ENCODE measurements around the gene FAM110D.
A peak's percentile ranks its signal among the peaks of the same experiment; 100 is the strongest.

The FAM110D gene

GRCh38 chr1:26158908-26159742, at the start of gene FAM110D:
Gene FAM110D (plus strand): TSS chr1:26159079. CDS start chr1:26161292, 2,213 bp downstream.
- no peak for DNase-seq (ENCODE audit: low read depth in 2 of 2, low spot score in 1 of 2)

GRCh38 chr1:26109229-26110164, 49.4 kb upstream of the FAM110D start:
- DNase-seq (ENCODE audit: low read depth in 2 of 2, low spot score in 1 of 2), result no peak

GRCh38 chr1:26110731-26111529, 47.9 kb upstream of the FAM110D start:
- peak in 1 of 2 donors; percentile 44 for DNase-seq (ENCODE audit: low read depth in 2 of 2, low spot score in 1 of 2)

GRCh38 chr1:26111530-26112406, 47.1 kb upstream of the FAM110D start, which contains the start of gene PDIK1L:
Gene PDIK1L (plus strand): TSS chr1:26111824. CDS start chr1:26114309, 2,485 bp downstream.
- peak; percentile 79 to 86 for DNase-seq (ENCODE audit: low read depth in 2 of 2, low spot score in 1 of 2)

GRCh38 chr1:26112407-26112775, 46.5 kb upstream of the FAM110D start:
- DNase-seq (ENCODE audit: low read depth in 2 of 2, low spot score in 1 of 2), result no peak

- DNase-seq (ENCODE audit: low read depth in 2 of 2, low spot score in 1 of 2), result no peak
Measured at GRCh38 chr1:26114165-26114927, 44.5 kb upstream of the FAM110D start.

GRCh38 chr1:26119892-26120608, 38.8 kb upstream of the FAM110D start:
- no peak for DNase-seq (ENCODE audit: low read depth in 2 of 2, low spot score in 1 of 2)

- DNase-seq (ENCODE audit: low read depth in 2 of 2, low spot score in 1 of 2), result no peak
Measured at GRCh38 chr1:26121854-26122773, 36.8 kb upstream of the FAM110D start.

- no peak for DNase-seq (ENCODE audit: low read depth in 2 of 2, low spot score in 1 of 2)
Measured at GRCh38 chr1:26122988-26123973, 35.6 kb upstream of the FAM110D start.

GRCh38 chr1:26124418-26125331, 34.2 kb upstream of the FAM110D start:
- DNase-seq (ENCODE audit: low read depth in 2 of 2, low spot score in 1 of 2), result no peak

GRCh38 chr1:26125382-26125781, 33.5 kb upstream of the FAM110D start:
- no peak for DNase-seq (ENCODE audit: low read depth in 2 of 2, low spot score in 1 of 2)

GRCh38 chr1:26125946-26126320, 32.9 kb upstream of the FAM110D start:
- DNase-seq (ENCODE audit: low read depth in 2 of 2, low spot score in 1 of 2), result no peak

GRCh38 chr1:26126321-26127084, 32.4 kb upstream of the FAM110D start:
- peak in 1 of 2 donors; percentile 32 for DNase-seq (ENCODE audit: low read depth in 2 of 2, low spot score in 1 of 2)

Data from stimulated activated CD8-positive, alpha-beta memory T cell treated with anti-CD3 and anti-CD28 coated beads, Interleukin-4, amount 100 ng/mL, for 4 hours (primary cell).